Heart left ventricle (tissue), 13 donors: ENCODE measurements around the gene INO80C.

ENCODE experiments used
- CTCF ChIP-seq, 12 donors: fragments of 200-600 bp; sonication (generic) in 4 of 12; IDR thresholded peaks; one replicate each; pipeline versions ENCODE4 v1.5.0 to v1.8.0; 2018 to 2022; ENCODE audit warnings: antibody characterized with exemption in 12 of 12, mild to moderate bottlenecking in 5 of 12
- POLR2A ChIP-seq, 2 donors: fragments of 450-650 bp; IDR thresholded peaks; one replicate each; pipeline ENCODE4 v1.6.1; 2017; ENCODE audit warnings: antibody characterized with exemption in 2 of 2, mild to moderate bottlenecking in 2 of 2, moderate library complexity in 2 of 2
- donor health status: ischemic (EF 13 %, LVEDD 7.1; RV severe dilation, severe dysfunction).
- donor health status: DM: no; HTN: yes; CAD: no.
- donor health status: DM: no; HTN: no; CAD: no.
- donor health status: ischemic (EF 25% LVEDD 6.9; RV normal size, moderate dysfunction).
- donor health status: ischemic (EF 25% LVEDD 5.7; RV mildly dilated, moderate dysfunction).
- donor health status: ischemic (EF 35%, LVEDD 5.7; RV mildly dilated, moderate dysfunction).
- donor health status: nonischemic (EF 11% LVEDD 7.7; RV severe dilation, severe dysfunction).
- donor health status: DM: yes; HTN: yes; CAD: no.
- donor health status: PGD.
- donor health status: ischemic (EF 29% LVEDD 5.4; RV normal size, mild dysfunction).
- donor health status: nonischemic (EF 23%, LVEDD 6.1; RV moderate dilation, normal function).

GRCh38 chr18:35463050-35463449 is 34.7 kb downstream of the INO80C start:
- TF ChIP-seq CTCF (IDR thresholded peaks at IDR 0.05) (no peak), POLR2A (IDR thresholded peaks at IDR 0.05) (no peak)
